Upper lobe of left lung (tissue), 4 donors: ENCODE data around the gene PIGQ.

ENCODE experiments used
- POLR2A ChIP-seq, 4 donors: fragments of 450-650 bp; IDR thresholded peaks; one replicate each; pipeline ENCODE4 v1.5.1; 2016 to 2017; ENCODE audit warnings: antibody characterized with exemption in 4 of 4, mild to moderate bottlenecking in 2 of 4
- TF ChIP-seq, protein P1 (sequence below), 6 experiments: fragments of 450-650 bp in 4 of 6; fragments of 200-600 bp in 2 of 6; sonication (generic) in 2 of 6; IDR thresholded peaks; one replicate each; pipeline ENCODE4 v1.5.1; 2016 to 2019; ENCODE audit warnings: antibody characterized with exemption in 6 of 6

GRCh38 chr16:577796-578195 lies 8.0 kb downstream of the PIGQ start:
- TF ChIP-seq, protein P1, sequence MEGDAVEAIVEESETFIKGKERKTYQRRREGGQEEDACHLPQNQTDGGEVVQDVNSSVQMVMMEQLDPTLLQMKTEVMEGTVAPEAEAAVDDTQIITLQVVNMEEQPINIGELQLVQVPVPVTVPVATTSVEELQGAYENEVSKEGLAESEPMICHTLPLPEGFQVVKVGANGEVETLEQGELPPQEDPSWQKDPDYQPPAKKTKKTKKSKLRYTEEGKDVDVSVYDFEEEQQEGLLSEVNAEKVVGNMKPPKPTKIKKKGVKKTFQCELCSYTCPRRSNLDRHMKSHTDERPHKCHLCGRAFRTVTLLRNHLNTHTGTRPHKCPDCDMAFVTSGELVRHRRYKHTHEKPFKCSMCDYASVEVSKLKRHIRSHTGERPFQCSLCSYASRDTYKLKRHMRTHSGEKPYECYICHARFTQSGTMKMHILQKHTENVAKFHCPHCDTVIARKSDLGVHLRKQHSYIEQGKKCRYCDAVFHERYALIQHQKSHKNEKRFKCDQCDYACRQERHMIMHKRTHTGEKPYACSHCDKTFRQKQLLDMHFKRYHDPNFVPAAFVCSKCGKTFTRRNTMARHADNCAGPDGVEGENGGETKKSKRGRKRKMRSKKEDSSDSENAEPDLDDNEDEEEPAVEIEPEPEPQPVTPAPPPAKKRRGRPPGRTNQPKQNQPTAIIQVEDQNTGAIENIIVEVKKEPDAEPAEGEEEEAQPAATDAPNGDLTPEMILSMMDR (IDR thresholded peaks at IDR 0.05), result no peak
- TF ChIP-seq POLR2A (IDR thresholded peaks at IDR 0.05), result no peak
